GM23248 (cell line): ENCODE results near the gene TRMU. TPM values are rescaled to one million over a fixed set of nuclear protein-coding genes. Genes with fewer than 3 reads are reported as not detected.

Source experiments
- DNase-seq: peaks from one replicate; pipeline ENCODE4 v3.0.0-alpha.2; 2015
- H2AFZ ChIP-seq: fragments of 200-600 bp; sonication (generic); 2 replicates; pipeline ENCODE4 v1.6.1; 2016; ENCODE audit warnings: antibody characterized with exemption
- H3F3A ChIP-seq: fragments of 200-600 bp; sonication (generic); 2 replicates; pipeline ENCODE4 v1.6.1; 2016; ENCODE audit warnings: mild to moderate bottlenecking, antibody characterized with exemption, mixed run types; ENCODE audit not compliant: insufficient read depth
- H3K27ac ChIP-seq: fragments of 200-600 bp; sonication (generic); 2 replicates; pipeline ENCODE4 v1.5.1; 2016; ENCODE audit warnings: mild to moderate bottlenecking
- H3K27me3 ChIP-seq: fragments of 200-600 bp; sonication (generic); replicated peaks from 2 replicates; pipeline ENCODE4 v1.6.1; 2016; ENCODE audit warnings: mild to moderate bottlenecking; ENCODE audit not compliant: insufficient read depth
- H3K36me3 ChIP-seq: fragments of 200-600 bp; sonication (generic); 2 replicates; pipeline ENCODE4 v1.6.1; 2016; ENCODE audit warnings: low read depth, mild to moderate bottlenecking
- H3K4me1 ChIP-seq: fragments of 200-600 bp; sonication (generic); 2 replicates; pipeline ENCODE4 v1.6.1; 2016; ENCODE audit warnings: mild to moderate bottlenecking; ENCODE audit not compliant: insufficient read depth
- H3K4me2 ChIP-seq: fragments of 200-600 bp; sonication (generic); one replicate; pipeline ENCODE4 v1.6.1; 2016; ENCODE audit warnings: mild to moderate bottlenecking; ENCODE audit not compliant: unreplicated experiment
- H3K4me3 ChIP-seq: fragments of 200-600 bp; sonication (generic); 2 replicates; pipeline ENCODE4 v1.5.1; 2016; ENCODE audit warnings: mild to moderate bottlenecking
- H3K79me2 ChIP-seq: fragments of 200-600 bp; sonication (generic); 2 replicates; pipeline ENCODE4 v1.6.1; 2016; ENCODE audit warnings: mild to moderate bottlenecking; ENCODE audit not compliant: insufficient read depth
- H3K9ac ChIP-seq: fragments of 200-600 bp; sonication (generic); 2 replicates; pipeline ENCODE4 v1.6.1; 2016; ENCODE audit warnings: mild to moderate bottlenecking
- H3K9me2 ChIP-seq: fragments of 200-600 bp; sonication (generic); 2 replicates; pipeline ENCODE4 v1.6.1; 2016; ENCODE audit warnings: mixed run types, mild to moderate bottlenecking, moderate library complexity; ENCODE audit not compliant: insufficient read depth
- H3K9me3 ChIP-seq: fragments of 200-600 bp; sonication (generic); one replicate; pipeline ENCODE4 v1.6.1; 2017; ENCODE audit warnings: low read depth
- H4K20me1 ChIP-seq: fragments of 200-600 bp; sonication (generic); 2 replicates; pipeline ENCODE4 v1.6.0; 2016; ENCODE audit not compliant: insufficient read depth
- EZH2 ChIP-seq: fragments of 200-600 bp; sonication (generic); IDR thresholded peaks from 2 replicates; pipeline ENCODE4 v1.6.1; 2018; ENCODE audit warnings: antibody characterized with exemption, mild to moderate bottlenecking; ENCODE audit not compliant: insufficient read depth, poor library complexity, severe bottlenecking
- EZH2phosphoT487 ChIP-seq: fragments of 200-600 bp; sonication (generic); IDR thresholded peaks from 2 replicates; pipeline ENCODE4 v1.6.1; 2018; ENCODE audit warnings: antibody characterized with exemption, moderate library complexity, mild to moderate bottlenecking, low read depth; ENCODE audit not compliant: insufficient read depth
- WGBS, 2 experiments: methylation state at CpG; one replicate each; pipeline ENCODE4 v1.1.6; 2015 to 2017; ENCODE audit warnings: low lambda C conversion rate in 2 of 2, low coverage in 1 of 2; ENCODE audit errors: missing lambda C conversion rate in 2 of 2; 5-methylcytosine and 5-hydroxymethylcytosine counted together
- in situ Hi-C: fragments of 300-500 bp; cut with MboI; formaldehyde crosslinking; loops from 2 replicates; pipeline ENCODE4 v1.15.0; 2020
- polyA plus RNA-seq: library from polyadenylated mRNA; unstranded; fragments of >200 nt; fragmentation: Nextera tagmentation; extraction: Ambion mirVana; gene quantifications from 2 replicates; pipeline ENCODE4 v1.2.1, GENCODE V29; 2016
- total RNA-seq: library from RNA; depleted of rRNA; stranded (reverse); fragments of >200 nt; shearing (Covaris generic); gene quantifications from 2 replicates; pipeline ENCODE4 v1.2.3, GENCODE V29; 2014

The TRMU gene
- total and polyA plus RNA-seq, 2 experiments from 2014 or later: 27.0 to 38.4 TPM

DNA sequence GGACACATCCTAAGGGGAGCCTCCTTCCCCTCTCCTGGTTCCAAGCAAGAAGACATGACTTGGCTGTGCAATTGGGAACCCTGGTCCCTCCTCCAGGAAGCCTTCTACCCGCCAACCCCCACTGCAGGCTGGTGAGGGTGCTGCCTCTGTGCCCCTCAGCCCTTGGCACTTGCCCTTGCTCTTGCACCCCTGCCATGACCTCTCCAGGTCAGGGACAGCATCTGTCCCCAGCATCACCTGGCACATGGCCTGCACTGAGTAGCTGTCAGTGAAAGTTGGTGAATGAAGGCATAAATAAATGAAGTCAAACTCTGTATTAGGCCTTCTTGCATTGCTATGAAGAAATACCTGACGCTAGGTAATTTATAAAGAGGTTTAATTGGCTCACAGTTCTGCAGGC lies 40.7 kb upstream of the TRMU start:
- no peak overlapping the region for H2AFZ ChIP-seq
- peaks cover 7% of the 10 kb centered on the region; the same call in 1 of the 2 replicates for H3K36me3 ChIP-seq
- H3K4me2 ChIP-seq: no peak overlapping the region
- H3K27ac ChIP-seq: no peak overlapping the region
- peaks cover 29% of the 10 kb centered on the region for H3K79me2 ChIP-seq
- DNase-seq: no peak
- in situ Hi-C loops: no loop called here
- H3K4me3 ChIP-seq: no peak overlapping the region
- WGBS, 2 experiments: 95 to 100% methylated on average over 2 of the region's 2 CpGs
- no peaks in the 10 kb centered on the region for H3K9me2 ChIP-seq
- H3K4me1 ChIP-seq: peaks cover 18% of the 10 kb centered on the region
- H3F3A ChIP-seq: peaks cover 11% of the 10 kb centered on the region; the same call in 1 of the 2 replicates
- no peaks in the 10 kb centered on the region for H3K9me3 ChIP-seq
- no peak overlapping the region for H3K9ac ChIP-seq
- H3K27me3 ChIP-seq: no peaks in the 10 kb centered on the region
- TF ChIP-seq EZH2: no peak
- no peak for TF ChIP-seq EZH2phosphoT487
- no peaks in the 10 kb centered on the region for H4K20me1 ChIP-seq

GRCh38 chr22:46295277-46295971 lies 40.1 kb upstream of the TRMU start:
- Histone ChIP-seq H2AFZ (peak overlapping the region; percentile 83), H3K4me3 (peak overlapping the region; percentile 68), H3K4me1 (peaks cover 18% of the 10 kb centered on the region), H3F3A (peaks cover 11% of the 10 kb centered on the region; the same call in 1 of the 2 replicates), H3K79me2 (peaks cover 35% of the 10 kb centered on the region), H3K4me2 (peak overlapping the region; percentile 96), H3K9ac (peak overlapping the region; percentile 77), H3K9me2 (no peaks in the 10 kb centered on the region), H3K36me3 (peaks cover 7% of the 10 kb centered on the region; the same call in 1 of the 2 replicates), H4K20me1 (no peaks in the 10 kb centered on the region), H3K9me3 (no peaks in the 10 kb centered on the region), H3K27ac (peak overlapping the region; percentile 67; the same call in 1 of the 2 replicates), H3K27me3 (no peaks in the 10 kb centered on the region)
- DNase-seq: peak; percentile 10
- in situ Hi-C loops: no loop called here
- no peak for TF ChIP-seq EZH2phosphoT487
- no peak for TF ChIP-seq EZH2
- WGBS, 2 experiments: 55 to 56% methylated on average over 4 of the region's 4 CpGs

- Histone ChIP-seq H3K4me3 (peak within 1 kb of the TSS; percentile 68), H3K36me3 (peaks cover 7% of the 10 kb centered on the region; the same call in 1 of the 2 replicates), H3K27me3 (no peaks in the 10 kb centered on the region), H4K20me1 (no peaks in the 10 kb centered on the region), H3K9me3 (no peaks in the 10 kb centered on the region), H3K9me2 (no peaks in the 10 kb centered on the region), H3K4me1 (peaks cover 18% of the 10 kb centered on the region), H3K9ac (peak within 1 kb of the TSS; percentile 77), H3F3A (peaks cover 11% of the 10 kb centered on the region; the same call in 1 of the 2 replicates), H3K27ac (peak within 1 kb of the TSS; percentile 67), H3K79me2 (peaks cover 45% of the 10 kb centered on the region), H2AFZ (peak within 1 kb of the TSS; percentile 83), H3K4me2 (peak within 1 kb of the TSS; percentile 96)
- 2% methylated on average over 76 of the region's 76 CpGs for WGBS, 2 experiments
- in situ Hi-C loops: no loop called here
- DNase-seq: peak; percentile 99
- no peak for TF ChIP-seq EZH2phosphoT487
- no peak for TF ChIP-seq EZH2
Measured at GRCh38 chr22:46296257-46297150, 39.0 kb upstream of the TRMU start, which contains the start of gene GTSE1. TSS of gene GTSE1 (plus strand) at chr22:46296870. CDS start at chr22:46297401, 531 bp downstream.

DNA sequence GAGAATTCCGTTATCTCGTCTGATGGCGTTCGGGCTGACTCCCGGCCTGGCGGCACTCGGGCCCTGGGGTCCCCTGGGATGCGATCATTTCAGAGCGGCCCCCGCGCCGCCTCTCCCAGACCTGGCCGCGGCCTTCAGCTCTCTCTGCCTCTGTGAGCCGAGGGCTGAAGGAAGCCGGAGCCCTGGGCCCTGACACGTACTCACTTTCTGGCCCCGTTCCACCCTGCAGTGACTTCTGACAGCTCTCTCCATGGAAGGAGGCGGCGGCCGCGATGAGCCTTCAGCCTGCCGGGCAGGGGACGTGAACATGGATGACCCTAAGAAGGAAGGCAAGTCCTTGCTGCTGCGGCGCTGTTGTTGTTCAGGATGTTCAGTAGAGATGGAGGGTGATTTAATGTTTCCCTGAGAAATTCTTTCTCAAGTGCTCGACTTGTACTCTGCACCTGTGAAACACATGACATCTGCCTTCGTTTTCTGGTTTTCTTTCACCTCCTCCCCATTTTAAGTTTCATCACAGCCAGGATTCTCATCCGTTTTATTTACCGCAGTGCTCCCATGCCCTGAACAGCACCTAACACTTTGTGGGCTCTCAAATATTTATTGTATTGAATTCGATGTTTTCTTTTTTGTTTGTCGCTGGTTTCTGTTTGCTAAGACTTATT lies 38.2 kb upstream of the TRMU start:
- Histone ChIP-seq H3K9me3 (no peaks in the 10 kb centered on the region), H3K4me3 (peak overlapping the region; percentile 68), H3K27ac (no peak overlapping the region), H2AFZ (peak overlapping the region; percentile 83), H3K36me3 (peaks cover 3% of the 10 kb centered on the region; the same call in 1 of the 2 replicates), H3F3A (peaks cover 11% of the 10 kb centered on the region; the same call in 1 of the 2 replicates), H3K9ac (peak overlapping the region; percentile 77), H3K9me2 (no peaks in the 10 kb centered on the region), H4K20me1 (no peaks in the 10 kb centered on the region), H3K4me2 (peak overlapping the region; percentile 96), H3K4me1 (peaks cover 18% of the 10 kb centered on the region), H3K27me3 (no peaks in the 10 kb centered on the region), H3K79me2 (peaks cover 50% of the 10 kb centered on the region)
- WGBS, 2 experiments: 4 to 8% methylated on average over 32 of the region's 32 CpGs
- in situ Hi-C loops: no loop called here
- DNase-seq: peak; percentile 83
- TF ChIP-seq EZH2 (no peak), EZH2phosphoT487 (no peak)
